Stimulated activated CD8-positive, alpha-beta memory T cell treated with anti-CD3 and anti-CD28 coated beads, Interleukin-4, amount 100 ng/mL, for 24 hours (primary cell): ENCODE measurements around the gene PRDM16.

Source experiments
- DNase-seq: peaks from one replicate; pipeline ENCODE4 v3.0.0-alpha.2; 2020; ENCODE audit warnings: low read depth

The PRDM16 gene

DNA sequence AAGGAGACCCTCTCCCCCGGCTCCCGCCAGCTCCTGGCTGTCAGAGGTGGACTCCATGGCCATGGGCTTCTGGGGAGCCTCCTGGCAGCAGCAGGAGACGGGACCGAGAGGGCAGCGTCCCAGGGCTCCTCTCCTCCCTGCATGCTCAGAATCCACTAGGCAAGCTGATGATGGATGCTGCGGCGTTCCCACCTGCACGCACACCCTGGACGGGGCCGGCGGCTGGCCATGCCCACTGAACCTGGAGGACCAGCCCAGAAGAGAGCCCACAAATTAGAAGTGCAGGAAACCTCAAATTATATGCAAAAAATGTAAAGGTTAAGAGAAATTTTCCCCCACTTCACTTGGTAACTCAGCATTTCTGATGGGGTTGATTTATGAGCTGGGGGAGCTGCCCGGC lies 308.2 kb downstream of the PRDM16 start:
- DNase-seq, result no peak

DNA sequence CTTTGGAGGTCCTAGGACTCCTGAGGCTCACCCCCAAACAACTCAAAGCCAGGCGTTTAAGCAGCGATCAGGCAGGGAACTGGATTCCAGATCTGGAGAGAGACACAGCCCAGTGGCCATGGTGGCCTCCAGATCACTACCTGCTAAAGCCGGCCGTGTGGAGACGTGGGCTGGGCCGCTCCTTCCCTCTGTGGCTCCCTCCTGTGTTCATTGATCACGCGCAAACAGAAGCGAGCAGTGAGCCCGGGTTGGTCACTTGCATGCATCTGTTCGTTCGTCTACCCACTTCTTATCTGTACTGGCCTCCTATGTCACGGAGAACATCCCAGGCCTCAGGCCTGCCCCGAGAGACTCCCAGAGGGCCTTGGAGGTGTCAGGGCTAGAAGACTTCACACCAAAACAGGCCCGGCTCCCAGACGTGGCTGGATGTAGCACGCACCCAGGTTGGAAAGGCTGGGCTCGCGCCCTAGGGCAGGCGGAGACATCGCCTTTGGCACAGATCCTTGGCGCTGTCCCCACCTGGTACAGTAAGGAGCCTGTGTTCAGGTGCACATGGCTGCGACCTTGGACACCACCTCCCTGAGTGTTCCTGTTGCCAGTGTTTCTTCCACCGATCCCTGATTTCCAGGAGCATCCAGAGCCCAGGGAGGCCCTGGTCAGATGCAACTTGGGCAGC lies 308.7 kb downstream of the PRDM16 start:
- no peak for DNase-seq

DNA sequence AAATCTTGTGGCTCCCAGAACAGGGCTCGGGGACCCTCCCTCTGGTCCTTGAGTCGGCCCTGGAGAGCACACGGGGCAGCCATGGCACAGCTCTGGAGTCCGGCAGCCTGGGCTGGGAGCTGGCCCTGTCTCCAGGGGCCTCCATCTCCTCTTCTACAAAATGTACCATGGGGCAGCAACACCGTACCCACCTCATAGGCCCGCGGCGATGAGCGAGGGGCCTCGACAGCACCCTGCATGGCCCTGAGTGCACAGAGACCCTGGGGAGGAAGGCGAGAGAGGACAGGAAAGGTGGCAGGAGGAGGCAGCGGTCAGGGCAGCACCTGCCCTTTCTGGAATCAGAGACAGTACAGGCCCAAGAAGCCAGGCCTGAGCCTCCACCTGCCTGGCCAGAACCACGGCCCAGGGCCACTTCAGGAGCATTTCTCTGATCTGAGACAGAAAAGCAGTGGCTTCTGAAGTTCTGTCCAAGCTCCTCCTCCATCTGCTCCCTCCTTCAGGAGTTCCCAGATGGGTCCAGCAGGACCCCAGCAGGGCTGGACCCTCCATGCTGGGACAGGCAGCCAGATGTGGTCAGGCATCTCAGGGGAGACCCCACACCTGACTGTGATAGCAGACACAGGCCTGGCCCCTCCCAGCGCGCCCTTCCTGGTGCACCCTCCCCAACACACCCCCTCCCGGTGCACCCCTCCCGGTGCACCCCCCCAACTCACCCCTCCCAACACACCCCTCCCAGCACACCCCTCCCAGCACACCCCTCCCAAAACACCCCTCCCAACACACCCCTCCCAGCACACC lies 309.6 kb downstream of the PRDM16 start:
- DNase-seq, result no peak

GRCh38 chr1:3379934-3380333 lies 310.9 kb downstream of the PRDM16 start:
- no peak for DNase-seq

DNA sequence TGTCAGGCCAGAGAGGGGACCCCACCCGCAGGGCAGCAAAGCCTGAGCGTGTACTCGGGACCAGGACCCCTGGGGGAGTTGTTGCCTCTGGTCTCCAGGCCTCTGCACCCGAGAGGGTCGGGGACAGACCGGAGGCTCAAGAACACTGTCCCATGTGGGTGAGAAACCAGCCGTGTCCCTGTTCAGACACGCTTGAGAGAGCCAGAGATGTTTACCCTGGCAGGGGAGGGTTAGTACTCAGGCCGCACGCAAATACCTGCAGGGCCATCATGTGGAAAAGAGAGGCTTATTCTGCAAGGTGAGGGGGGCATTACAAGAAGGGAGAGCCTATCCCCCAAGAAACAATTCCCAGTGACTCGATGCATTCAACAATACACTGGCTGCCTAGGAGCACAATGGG lies 311.5 kb downstream of the PRDM16 start:
- no peak for DNase-seq

DNA sequence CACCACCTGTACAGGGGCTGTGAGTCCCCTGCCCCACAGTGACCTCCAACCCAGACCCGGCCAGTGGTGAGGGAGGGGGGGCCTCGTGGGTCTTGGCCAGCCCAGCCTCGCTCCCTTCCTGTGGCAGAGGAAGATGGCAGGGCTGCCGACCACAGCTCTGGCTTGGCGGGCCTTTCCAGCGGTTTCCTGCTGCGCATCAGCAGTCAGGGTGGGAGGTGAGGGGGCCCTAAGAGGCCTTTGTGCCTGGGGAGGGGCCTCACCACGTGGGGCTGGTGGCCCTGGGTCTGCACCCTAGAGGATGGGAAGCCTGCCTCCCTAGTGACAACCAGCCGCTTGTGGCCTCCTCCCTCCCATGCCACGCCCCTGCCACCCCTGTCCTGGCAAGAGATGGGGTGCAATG lies 312.9 kb downstream of the PRDM16 start:
- DNase-seq, result no peak

DNA sequence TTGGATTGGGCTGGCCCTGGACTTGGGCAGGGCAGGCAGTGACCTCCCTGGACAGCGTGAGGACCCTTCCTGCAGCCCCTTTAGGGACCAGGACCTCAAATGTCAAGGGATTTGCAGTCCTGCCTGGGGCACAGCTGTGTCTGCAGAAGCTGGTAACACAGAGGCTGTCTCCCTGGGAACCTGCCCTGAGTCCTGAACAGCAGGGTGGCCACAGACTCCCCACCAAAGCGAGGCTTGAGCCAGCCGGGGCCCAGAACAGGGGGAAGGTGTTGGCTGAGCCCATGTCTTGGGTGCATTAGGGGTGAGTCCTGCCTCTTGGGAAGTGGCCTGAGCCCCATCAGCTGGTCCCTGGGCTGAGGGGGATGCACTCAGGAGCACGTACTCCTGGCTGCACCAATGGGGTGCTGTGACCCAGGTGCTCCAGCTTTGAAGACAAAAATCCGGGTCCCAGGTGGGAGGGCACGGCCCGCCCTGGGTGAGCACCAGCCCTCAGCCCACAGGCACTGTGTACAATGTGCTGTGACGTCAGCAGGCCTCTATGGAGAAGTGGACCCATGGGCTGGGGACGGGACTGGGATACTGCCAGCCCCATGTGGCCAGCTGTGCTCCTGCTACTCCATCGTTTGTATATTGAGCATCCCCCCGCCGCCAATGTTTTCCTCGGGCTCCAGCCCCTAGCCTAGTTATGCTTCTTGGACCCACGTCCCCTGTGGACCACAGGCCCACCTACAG lies 313.5 kb downstream of the PRDM16 start:
- DNase-seq, result no peak

DNA sequence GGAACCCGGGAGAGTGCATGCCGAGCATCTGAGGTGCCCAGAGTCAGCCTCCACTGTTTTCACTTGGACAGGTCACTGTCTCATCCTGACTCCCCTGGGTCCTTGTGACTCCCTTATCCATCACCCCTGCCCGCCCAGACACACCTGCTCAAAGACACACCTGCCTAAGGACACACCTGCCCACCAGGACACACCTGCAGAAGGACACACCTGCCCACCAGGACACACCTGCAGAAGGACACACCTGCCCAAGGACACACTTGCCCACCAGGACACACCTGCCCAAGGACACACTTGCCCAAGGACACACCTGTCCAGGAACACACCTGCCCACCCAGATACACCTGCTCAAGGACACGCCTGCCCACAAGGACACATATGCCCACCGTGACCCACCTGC lies 314.7 kb downstream of the PRDM16 start:
- no peak for DNase-seq

- DNase-seq, result no peak
Observed at GRCh38 chr1:3384407-3384806, 315.4 kb downstream of the PRDM16 start.

- DNase-seq, result no peak
Observed at GRCh38 chr1:3386205-3387002, 317.4 kb downstream of the PRDM16 start.

- DNase-seq, result no peak
Observed at GRCh38 chr1:3387401-3387800, 318.4 kb downstream of the PRDM16 start.

DNA sequence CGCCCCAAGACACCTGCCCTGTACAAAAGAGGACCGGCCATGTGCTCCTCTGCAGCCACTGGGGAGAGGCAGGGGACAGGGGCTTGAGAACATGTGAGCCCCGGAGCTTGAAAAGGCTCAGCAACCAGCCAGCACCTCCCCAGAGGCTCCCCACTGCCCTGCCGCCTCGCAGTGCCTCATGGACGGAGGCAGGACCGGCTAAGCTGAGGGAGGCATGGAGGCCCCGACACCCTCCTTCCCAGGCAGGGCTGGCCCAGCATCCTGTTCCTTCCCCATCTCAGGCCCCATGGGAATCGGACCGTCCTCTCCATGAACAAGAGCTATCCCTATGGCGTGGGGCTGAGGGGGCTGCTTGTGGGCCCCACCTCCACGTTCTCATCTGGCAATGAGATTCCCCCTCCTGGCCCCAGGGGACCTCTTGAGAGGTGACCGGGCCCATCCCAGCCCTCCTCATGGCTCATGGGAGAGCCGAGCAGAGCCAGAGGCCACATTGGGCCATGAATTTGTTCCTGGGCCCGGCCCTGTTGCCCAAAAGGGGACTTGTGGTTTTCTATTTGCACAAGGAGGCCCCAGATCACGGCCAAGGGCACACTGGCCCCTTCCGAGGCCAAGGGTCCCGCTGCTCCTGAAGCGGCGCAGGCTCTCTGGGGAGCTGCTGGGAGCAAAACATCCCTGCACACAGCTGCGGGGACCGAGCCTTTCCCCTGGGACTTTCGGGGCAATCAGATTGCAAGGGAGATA lies 320.3 kb downstream of the PRDM16 start:
- no peak for DNase-seq

DNA sequence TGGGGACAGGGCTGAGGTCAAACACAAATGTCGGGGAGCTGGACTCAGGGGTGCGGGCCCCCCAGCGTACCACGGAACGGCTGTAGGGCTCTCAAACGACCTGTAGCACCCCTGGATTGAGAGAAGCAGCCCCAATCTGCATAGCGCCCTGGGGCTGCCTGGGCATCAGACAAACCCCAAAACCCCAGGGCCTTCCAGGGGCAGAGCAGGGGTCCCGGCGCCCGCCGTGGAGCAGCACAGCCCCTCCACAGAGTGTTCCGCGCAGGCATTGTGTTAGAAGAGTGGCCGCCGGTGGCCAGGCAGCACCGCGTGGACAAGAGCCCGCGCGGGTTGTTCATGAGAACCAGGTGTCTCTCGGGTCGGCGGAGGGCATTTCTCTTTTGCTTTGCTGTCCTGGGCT lies 321.3 kb downstream of the PRDM16 start:
- no peak for DNase-seq

GRCh38 chr1:3391711-3392110 lies 322.7 kb downstream of the PRDM16 start:
- DNase-seq, result no peak

- DNase-seq, result no peak
Observed at GRCh38 chr1:3393024-3393986, 324.3 kb downstream of the PRDM16 start.

DNA sequence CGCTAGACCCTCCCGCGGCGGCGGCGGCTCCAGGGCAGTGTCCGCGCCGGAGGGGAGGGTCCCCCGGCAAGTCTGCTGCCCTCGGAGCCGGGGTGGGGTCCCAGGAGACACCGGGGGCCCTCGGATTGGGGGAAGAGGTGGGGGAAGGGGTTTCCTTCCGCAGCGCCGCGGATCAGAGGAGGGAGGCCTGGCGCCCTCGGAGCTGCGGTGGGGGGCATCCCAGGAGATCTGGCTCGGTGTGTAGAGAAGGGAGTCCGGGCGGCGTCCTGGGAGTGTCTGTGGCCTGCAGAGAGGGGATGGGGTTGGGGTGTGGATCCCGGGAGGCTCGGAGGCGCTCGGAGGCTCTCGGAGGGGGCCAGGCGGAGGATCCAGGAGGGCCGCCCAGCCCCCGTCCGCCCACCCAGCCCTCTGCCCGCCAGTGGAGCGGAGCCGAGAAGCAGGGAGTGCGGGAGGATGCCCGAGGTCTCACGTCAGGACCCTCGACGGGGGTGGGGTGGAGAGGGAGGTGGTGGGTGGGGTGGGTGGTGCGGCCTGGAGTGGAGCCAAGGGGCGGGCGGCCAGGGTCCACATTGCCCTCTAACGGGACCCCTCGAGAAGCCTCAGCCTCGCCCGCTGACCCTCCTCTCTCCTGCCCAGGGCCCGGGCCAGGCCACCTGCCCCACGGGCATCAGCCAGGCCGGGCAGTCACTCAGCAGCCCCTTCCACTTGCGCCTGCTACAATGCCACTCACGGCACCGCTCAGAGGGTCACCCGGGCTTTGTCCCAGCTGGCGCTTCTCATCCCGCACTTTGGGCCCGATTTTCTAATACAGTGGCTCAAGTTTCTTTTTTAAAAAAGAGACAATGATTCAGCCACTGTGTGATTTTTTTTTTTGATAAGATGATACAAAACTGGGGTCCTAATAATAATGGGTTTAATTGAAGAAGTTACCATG lies 325.3 kb downstream of the PRDM16 start:
- no peak for DNase-seq

DNA sequence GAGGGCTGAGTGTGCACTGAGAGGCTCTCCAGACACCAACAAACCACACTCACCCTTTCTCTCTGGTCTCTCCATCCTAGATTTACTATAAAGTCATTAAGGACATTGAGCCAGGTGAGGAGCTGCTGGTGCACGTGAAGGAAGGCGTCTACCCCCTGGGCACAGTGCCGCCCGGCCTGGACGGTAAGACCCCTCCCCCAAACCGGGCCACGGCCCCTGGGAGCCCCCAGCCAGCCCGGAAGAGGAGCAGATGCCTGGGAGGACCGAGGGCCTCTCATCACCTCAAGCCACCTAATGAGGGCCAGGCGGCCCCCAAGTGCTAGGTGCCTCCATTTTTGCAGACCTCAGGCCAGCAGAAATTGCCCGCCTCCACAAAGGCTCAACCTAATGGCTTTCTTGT lies 327.4 kb downstream of the PRDM16 start:
- no peak for DNase-seq

DNA sequence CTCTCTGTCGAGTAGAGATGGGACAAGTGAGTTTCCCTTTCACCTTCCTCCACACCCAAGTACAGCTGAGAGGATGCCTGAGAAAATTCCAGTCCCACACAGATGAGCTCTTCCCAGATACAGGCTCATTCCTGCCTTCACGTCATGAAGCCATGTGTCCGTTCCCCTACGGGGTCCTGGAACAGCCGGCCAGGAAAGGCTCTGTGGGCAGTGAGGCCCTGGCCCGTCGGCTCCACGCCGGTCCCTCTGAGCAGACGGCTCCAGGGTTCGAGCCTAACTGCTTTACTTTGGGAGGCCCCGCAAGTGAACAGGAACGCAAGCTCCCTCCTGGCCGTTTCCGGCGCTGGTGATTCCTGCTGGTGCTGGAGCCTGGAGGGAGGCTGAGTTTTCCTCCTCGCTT lies 328.3 kb downstream of the PRDM16 start:
- no peak for DNase-seq
